HEK293T (cell line): ENCODE measurements around the gene SLC4A7.

Experiments
- ARNT ChIP-seq: fragments of 450-650 bp; IDR thresholded peaks from 2 replicates; pipeline ENCODE4 v1.6.1; 2017; ENCODE audit warnings: mild to moderate bottlenecking
- ELF4 ChIP-seq: fragments of 450-650 bp; IDR thresholded peaks from 2 replicates; pipeline ENCODE4 v1.6.1; 2017; ENCODE audit warnings: antibody characterized with exemption
- FOXA1 ChIP-seq: fragments of 450-650 bp; IDR thresholded peaks from 2 replicates; pipeline ENCODE4 v1.6.1; 2016; ENCODE audit warnings: mild to moderate bottlenecking
- FOXM1 ChIP-seq: fragments of 450-650 bp; IDR thresholded peaks from 2 replicates; pipeline ENCODE4 v1.6.1; 2017; ENCODE audit warnings: mild to moderate bottlenecking, borderline replicate concordance
- HDGF ChIP-seq: fragments of 450-650 bp; IDR thresholded peaks from 2 replicates; pipeline ENCODE4 v1.6.1; 2017; ENCODE audit warnings: antibody characterized with exemption, borderline replicate concordance
- LEF1 ChIP-seq: fragments of 450-650 bp; IDR thresholded peaks from 2 replicates; pipeline ENCODE4 v1.6.1; 2017; ENCODE audit warnings: mild to moderate bottlenecking, borderline replicate concordance
- NFRKB ChIP-seq: fragments of 450-650 bp; IDR thresholded peaks from 2 replicates; pipeline ENCODE4 v1.6.1; 2016; ENCODE audit warnings: mild to moderate bottlenecking, moderate library complexity
- SP1 ChIP-seq: fragments of 450-650 bp; IDR thresholded peaks from 2 replicates; pipeline ENCODE4 v1.6.1; 2017
- SUZ12 ChIP-seq: fragments of 450-650 bp; IDR thresholded peaks from 2 replicates; pipeline ENCODE4 v1.6.1; 2016; ENCODE audit warnings: mild to moderate bottlenecking
- TARDBP ChIP-seq: fragments of 450-650 bp; IDR thresholded peaks from 2 replicates; pipeline ENCODE4 v1.6.1; 2016
- TF ChIP-seq, protein P1 (sequence below): fragments of 450-650 bp; IDR thresholded peaks from 2 replicates; pipeline ENCODE4 v1.6.1; 2016

DNA sequence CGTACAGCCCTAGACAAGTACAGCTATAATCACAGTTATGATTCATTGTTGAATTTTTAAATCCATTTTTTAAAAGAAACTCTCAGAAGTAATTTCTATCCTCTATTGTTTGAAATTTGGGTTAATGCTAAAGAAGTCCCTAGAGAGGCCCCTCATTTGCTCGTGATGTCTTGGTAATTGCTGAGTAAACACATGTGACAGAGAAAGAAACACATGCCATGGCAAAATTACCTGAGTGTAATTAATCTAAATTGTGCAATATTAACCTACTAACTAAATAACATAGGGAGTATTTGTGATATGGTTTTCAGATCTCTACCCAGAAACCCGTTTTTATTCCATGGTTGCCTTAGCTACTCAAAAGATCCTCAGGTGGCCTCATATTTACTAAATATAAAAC is 125.8 kb downstream of the SLC4A7 start:
- TF ChIP-seq ELF4 (no peak), FOXA1 (no peak), LEF1 (no peak), ARNT (no peak), SP1 (no peak), SUZ12 (no peak), HDGF (no peak), FOXM1 (no peak), TARDBP (no peak), NFRKB (no peak)
- TF ChIP-seq, protein P1, sequence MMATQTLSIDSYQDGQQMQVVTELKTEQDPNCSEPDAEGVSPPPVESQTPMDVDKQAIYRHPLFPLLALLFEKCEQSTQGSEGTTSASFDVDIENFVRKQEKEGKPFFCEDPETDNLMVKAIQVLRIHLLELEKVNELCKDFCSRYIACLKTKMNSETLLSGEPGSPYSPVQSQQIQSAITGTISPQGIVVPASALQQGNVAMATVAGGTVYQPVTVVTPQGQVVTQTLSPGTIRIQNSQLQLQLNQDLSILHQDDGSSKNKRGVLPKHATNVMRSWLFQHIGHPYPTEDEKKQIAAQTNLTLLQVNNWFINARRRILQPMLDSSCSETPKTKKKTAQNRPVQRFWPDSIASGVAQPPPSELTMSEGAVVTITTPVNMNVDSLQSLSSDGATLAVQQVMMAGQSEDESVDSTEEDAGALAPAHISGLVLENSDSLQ: no peak
